ENCODE results near the gene CMTM4.

Gene CMTM4

GRCh38 chr16:66596986-66597848 lies 99.3 kb downstream of the CMTM4 start:
- in situ Hi-C loops (cut with MboI; ENCODE audit: low sequenced_read_pairs), result loop anchor here (25.0 kb wide), 1 partner anchor 185 kb away; no protein-coding TSS in a partner anchor

GRCh38 chr16:66596559-66596958 lies 100.0 kb downstream of the CMTM4 start:
- in situ Hi-C loops (cut with MboI; ENCODE audit: low sequenced_read_pairs), result loop anchor here (25.0 kb wide), 1 partner anchor 184 kb away; no protein-coding TSS in a partner anchor

GRCh38 chr16:66594739-66595138 lies 101.8 kb downstream of the CMTM4 start:
- in situ Hi-C loops (cut with MboI; ENCODE audit: low sequenced_read_pairs), result loop anchor here (25.0 kb wide), 1 partner anchor 182 kb away; no protein-coding TSS in a partner anchor

- in situ Hi-C loops (cut with MboI; ENCODE audit: low sequenced_read_pairs), result loop anchor here (25.0 kb wide), 1 partner anchor 181 kb away; no protein-coding TSS in a partner anchor
Observed at GRCh38 chr16:66592814-66593213, 103.7 kb downstream of the CMTM4 start.

- in situ Hi-C loops (cut with MboI; ENCODE audit: low sequenced_read_pairs), result loop anchor here (25.0 kb wide), 1 partner anchor 180 kb away; no protein-coding TSS in a partner anchor
Observed at GRCh38 chr16:66592241-66592640, 104.3 kb downstream of the CMTM4 start.

GRCh38 chr16:66591018-66591417 lies 105.5 kb downstream of the CMTM4 start:
- in situ Hi-C loops (cut with MboI; ENCODE audit: low sequenced_read_pairs), result loop anchor here (25.0 kb wide), 1 partner anchor 179 kb away; no protein-coding TSS in a partner anchor

GRCh38 chr16:66590322-66590721 lies 106.2 kb downstream of the CMTM4 start:
- in situ Hi-C loops (cut with MboI; ENCODE audit: low sequenced_read_pairs), result loop anchor here (25.0 kb wide), 1 partner anchor 178 kb away; no protein-coding TSS in a partner anchor

- in situ Hi-C loops (cut with MboI; ENCODE audit: low sequenced_read_pairs), result loop anchor here (25.0 kb wide), 1 partner anchor 177 kb away; no protein-coding TSS in a partner anchor
Observed at GRCh38 chr16:66588981-66589713, 107.4 kb downstream of the CMTM4 start.

- in situ Hi-C loops (cut with MboI; ENCODE audit: low sequenced_read_pairs), result loop anchor here (25.0 kb wide), 1 partner anchor 176 kb away; no protein-coding TSS in a partner anchor
Observed at GRCh38 chr16:66587881-66588600, 108.5 kb downstream of the CMTM4 start.

- in situ Hi-C loops (cut with MboI; ENCODE audit: low sequenced_read_pairs), result loop anchor here (25.0 kb wide), 1 partner anchor 173 kb away; no protein-coding TSS in a partner anchor
Observed at GRCh38 chr16:66585481-66586239, 110.9 kb downstream of the CMTM4 start.

- in situ Hi-C loops (cut with MboI; ENCODE audit: low sequenced_read_pairs), result loop anchor here (25.0 kb wide), 1 partner anchor 169 kb away; no protein-coding TSS in a partner anchor
Observed at GRCh38 chr16:66581246-66581952, 115.1 kb downstream of the CMTM4 start.

GRCh38 chr16:66580605-66581209 lies 115.8 kb downstream of the CMTM4 start:
- in situ Hi-C loops (cut with MboI; ENCODE audit: low sequenced_read_pairs), result loop anchor here (25.0 kb wide), 1 partner anchor 168 kb away; no protein-coding TSS in a partner anchor

- in situ Hi-C loops (cut with MboI; ENCODE audit: low sequenced_read_pairs), result loop anchor here (25.0 kb wide), 1 partner anchor 167 kb away; no protein-coding TSS in a partner anchor
Observed at GRCh38 chr16:66578651-66579531, 117.7 kb downstream of the CMTM4 start, which contains the start of gene CMTM2. Gene CMTM2, plus strand, starts transcription at chr16:66579463. Its CDS starts 145 bp downstream, at chr16:66579608.

- in situ Hi-C loops (cut with MboI; ENCODE audit: low sequenced_read_pairs), result loop anchor here (25.0 kb wide), 1 partner anchor 164 kb away; no protein-coding TSS in a partner anchor
Observed at GRCh38 chr16:66576296-66576695, 120.2 kb downstream of the CMTM4 start.

- in situ Hi-C loops (cut with MboI; ENCODE audit: low sequenced_read_pairs), result loop anchor here (25.0 kb wide), 1 partner anchor 163 kb away; no protein-coding TSS in a partner anchor
Observed at GRCh38 chr16:66575060-66575459, 121.5 kb downstream of the CMTM4 start.

- in situ Hi-C loops (cut with MboI; ENCODE audit: low sequenced_read_pairs), result no loop called here
Observed at GRCh38 chr16:66574531-66574930, 122.0 kb downstream of the CMTM4 start.

- in situ Hi-C loops (cut with MboI; ENCODE audit: low sequenced_read_pairs), result no loop called here
Observed at GRCh38 chr16:66574081-66574480, 122.5 kb downstream of the CMTM4 start.
